ENCODE results near the gene GJB5.

Gene GJB5

GRCh38 chr1:34796990-34797389, 42.1 kb downstream of the GJB5 start:
- no peak for DNase-seq

GRCh38 chr1:34800214-34800613, 45.4 kb downstream of the GJB5 start:
- no peak for DNase-seq

- DNase-seq = no peak
These were observed 48.9 kb downstream of the GJB5 start for GRCh38 chr1:34803770-34804169.

- no peak for DNase-seq
These were observed 51.5 kb downstream of the GJB5 start for GRCh38 chr1:34806396-34806795.

All from stimulated activated CD8-positive, alpha-beta memory T cell treated with anti-CD3 and anti-CD28 coated beads, Interleukin-4, amount 100 ng/mL, for 48 hours (primary cell).